ENCODE results near the gene ARPC3. TPM values are rescaled to one million over a fixed set of nuclear protein-coding genes. Genes with fewer than 3 reads are reported as not detected.
"Not testable (repeated sequence)": the region's sequence is repeated elsewhere in the genome, so short reads cannot be mapped to it uniquely, and the experiment has no call there.

The ARPC3 gene
- total and polyA plus RNA-seq, 12 donors, result 71.9 to 212 (median 84.5) TPM

DNA sequence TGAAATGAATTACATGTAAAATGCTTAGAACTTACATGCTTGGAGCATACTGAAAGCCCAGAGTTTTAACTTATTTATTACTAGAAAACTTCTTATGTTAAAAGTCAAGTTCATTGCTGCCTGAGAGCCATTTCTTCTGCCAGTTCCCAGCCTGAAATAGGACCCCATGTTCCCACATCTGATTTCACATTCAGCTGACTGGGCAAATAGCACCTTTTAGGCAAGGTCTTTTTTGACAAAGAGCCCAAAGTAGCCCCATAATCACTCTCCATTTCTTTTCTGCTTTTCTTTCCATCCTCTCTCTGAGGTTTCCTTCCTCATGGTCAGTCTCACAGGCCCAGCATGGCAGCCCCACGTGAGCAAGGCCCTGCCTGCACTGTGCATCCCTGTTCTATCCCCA is 1.1 kb upstream of the ARPC3 start:
- intact Hi-C loops (cut with DNase I), result loop anchor here in 8 of 10 donors (2.0 to 10.0 kb wide), 9 partner anchors 46 to 438 kb away; no protein-coding TSS in a partner anchor
- peak overlapping the region in 5 of 10 donors; percentile 1 to 99 (median 91) for H3K27ac ChIP-seq

DNA sequence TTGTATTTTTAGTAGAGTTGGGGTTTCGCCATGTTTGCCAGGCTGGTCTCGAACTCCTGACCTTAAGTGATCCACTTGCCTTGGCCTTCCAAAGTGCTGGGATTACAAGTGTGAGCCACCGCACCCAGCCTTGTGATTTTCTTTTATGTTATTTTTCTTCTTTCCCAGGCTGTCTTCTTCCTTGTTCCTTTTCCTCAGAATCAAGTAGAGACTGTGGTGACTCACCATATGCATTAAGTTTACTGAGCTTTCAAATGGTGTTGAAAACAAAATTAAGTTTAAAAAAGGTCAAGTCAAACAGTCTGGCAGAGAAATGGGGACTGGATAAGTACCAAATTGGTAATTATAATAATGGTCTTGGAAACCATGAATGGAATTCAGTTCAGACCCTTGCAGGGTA is 5.7 kb downstream of the ARPC3 start:
- peaks cover 0 to 91% (median 44%) of the 10 kb centered on the region in 9 donors for H3K36me3 ChIP-seq
- no peak overlapping the region for H3K4me3 ChIP-seq
- DNase-seq, result no peak
- peaks cover 0 to 40% (median 19%) of the 10 kb centered on the region in 9 donors for H3K4me1 ChIP-seq
- TF ChIP-seq, protein P1, sequence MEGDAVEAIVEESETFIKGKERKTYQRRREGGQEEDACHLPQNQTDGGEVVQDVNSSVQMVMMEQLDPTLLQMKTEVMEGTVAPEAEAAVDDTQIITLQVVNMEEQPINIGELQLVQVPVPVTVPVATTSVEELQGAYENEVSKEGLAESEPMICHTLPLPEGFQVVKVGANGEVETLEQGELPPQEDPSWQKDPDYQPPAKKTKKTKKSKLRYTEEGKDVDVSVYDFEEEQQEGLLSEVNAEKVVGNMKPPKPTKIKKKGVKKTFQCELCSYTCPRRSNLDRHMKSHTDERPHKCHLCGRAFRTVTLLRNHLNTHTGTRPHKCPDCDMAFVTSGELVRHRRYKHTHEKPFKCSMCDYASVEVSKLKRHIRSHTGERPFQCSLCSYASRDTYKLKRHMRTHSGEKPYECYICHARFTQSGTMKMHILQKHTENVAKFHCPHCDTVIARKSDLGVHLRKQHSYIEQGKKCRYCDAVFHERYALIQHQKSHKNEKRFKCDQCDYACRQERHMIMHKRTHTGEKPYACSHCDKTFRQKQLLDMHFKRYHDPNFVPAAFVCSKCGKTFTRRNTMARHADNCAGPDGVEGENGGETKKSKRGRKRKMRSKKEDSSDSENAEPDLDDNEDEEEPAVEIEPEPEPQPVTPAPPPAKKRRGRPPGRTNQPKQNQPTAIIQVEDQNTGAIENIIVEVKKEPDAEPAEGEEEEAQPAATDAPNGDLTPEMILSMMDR (IDR thresholded peaks at IDR 0.05), result no peak
- intact Hi-C loops (cut with DNase I), result no loop called here
- H3K27ac ChIP-seq, result no peak overlapping the region
- WGBS, 2 donors, result 95 to 96% methylated on average over 3 of the region's 3 CpGs
- H3K9me3 ChIP-seq, result no peaks in the 10 kb centered on the region
- ATAC-seq, result no peak
- H3K27me3 ChIP-seq, result no peaks in the 10 kb centered on the region

More for the DNA sequence above, 1.1 kb upstream of the ARPC3 start:
- H3K27me3 ChIP-seq, result no peaks in the 10 kb centered on the region
- ATAC-seq (no peak), DNase-seq (no peak)
- H3K9me3 ChIP-seq, result no peaks in the 10 kb centered on the region
- peaks cover 0 to 66% (median 10%) of the 10 kb centered on the region in 9 donors for H3K36me3 ChIP-seq
- 65 to 81% methylated on average over 1 of the region's 1 CpG for WGBS, 2 donors
- TF ChIP-seq, protein P1 (IDR thresholded peaks at IDR 0.05), result no peak
- no peak overlapping the region for H3K4me3 ChIP-seq
- peaks cover 0 to 54% (median 22%) of the 10 kb centered on the region in 9 donors for H3K4me1 ChIP-seq

DNA sequence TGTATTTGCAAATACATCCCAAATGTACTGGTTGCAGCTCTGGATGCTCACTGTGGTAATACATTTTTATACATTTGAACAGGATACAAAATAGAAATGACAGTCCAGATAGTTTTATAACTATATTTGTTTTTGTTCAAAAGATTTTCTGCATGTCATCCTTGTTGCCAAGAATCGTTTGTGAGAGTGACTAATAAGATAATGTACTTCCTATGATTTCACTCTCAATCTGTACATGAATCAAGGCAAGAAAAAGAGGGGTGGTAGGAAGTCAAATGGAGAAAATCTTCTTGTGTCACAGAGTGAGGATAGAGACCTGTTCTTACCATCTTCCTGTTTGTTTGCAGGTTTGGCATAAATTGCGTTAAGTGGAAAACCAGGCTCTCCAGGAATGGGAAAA is 13.9 kb downstream of the ARPC3 start:
- Histone ChIP-seq H3K27ac (no peak overlapping the region), H3K4me3 (no peak overlapping the region), H3K4me1 (peaks cover 0 to 5% (median 0%) of the 10 kb centered on the region in 9 donors), H3K9me3 (no peaks in the 10 kb centered on the region), H3K36me3 (peaks cover 0 to 79% (median 34%) of the 10 kb centered on the region in 9 donors), H3K27me3 (no peaks in the 10 kb centered on the region)
- WGBS, 2 donors, result 56 to 60% methylated on average over 2 of the region's 2 CpGs
- no peak for ATAC-seq
- no peak for DNase-seq
- TF ChIP-seq, protein P1 (IDR thresholded peaks at IDR 0.05), result no peak
- intact Hi-C loops (cut with DNase I), result loop anchor here in 1 of 10 donors (5.0 kb wide), 1 partner anchor 334 kb away; no protein-coding TSS in a partner anchor

DNA sequence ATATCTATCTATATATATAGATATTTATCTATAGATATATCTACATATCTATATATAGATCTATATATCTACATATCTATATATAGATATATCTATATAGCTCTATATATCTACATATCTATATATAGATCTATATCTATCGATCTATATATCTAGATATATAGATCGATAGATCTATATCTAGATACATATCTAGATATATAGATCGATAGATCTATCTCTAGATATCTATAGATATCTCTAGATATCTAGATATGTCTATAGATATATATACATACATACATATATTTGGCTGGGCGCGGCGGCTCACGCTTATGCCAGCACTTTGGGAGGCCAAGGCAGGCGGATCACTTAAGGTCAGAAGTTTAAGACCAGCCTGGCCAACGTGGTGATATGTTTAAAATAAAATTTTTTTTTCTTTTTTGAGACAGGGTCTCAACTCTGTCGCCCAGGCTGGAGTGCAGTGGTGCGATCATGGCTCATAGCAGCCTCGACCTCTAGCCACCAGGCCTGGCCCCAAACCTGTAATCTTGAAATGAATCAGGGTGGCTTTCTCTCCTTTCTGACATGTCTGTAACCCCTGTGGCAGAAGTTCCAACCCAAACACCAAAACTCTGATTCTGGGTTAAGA is 18.1 kb downstream of the ARPC3 start:
- ATAC-seq (no peak), DNase-seq (no peak)
- H3K36me3 ChIP-seq, result peaks cover 0 to 37% (median 15%) of the 10 kb centered on the region in 9 donors
- peaks cover 0 to 8% (median 0%) of the 10 kb centered on the region in 9 donors for H3K4me1 ChIP-seq
- 80 to 83% methylated on average over 12 of the region's 12 CpGs for WGBS, 2 donors
- H3K4me3 ChIP-seq, result peak overlapping the region in 9 of 10 donors; percentile 25 to 67 (median 57)
- no peaks in the 10 kb centered on the region for H3K9me3 ChIP-seq
- H3K27me3 ChIP-seq, result no peaks in the 10 kb centered on the region
- TF ChIP-seq, protein P1 (IDR thresholded peaks at IDR 0.05), result no peak
- intact Hi-C loops (cut with DNase I), result loop anchor here in 6 of 10 donors (1.0 to 5.0 kb wide), 3 partner anchors 331 to 335 kb away; no protein-coding TSS in a partner anchor
- H3K27ac ChIP-seq, result peak overlapping the region in 4 of 10 donors; percentile 6 to 46 (median 30)

DNA sequence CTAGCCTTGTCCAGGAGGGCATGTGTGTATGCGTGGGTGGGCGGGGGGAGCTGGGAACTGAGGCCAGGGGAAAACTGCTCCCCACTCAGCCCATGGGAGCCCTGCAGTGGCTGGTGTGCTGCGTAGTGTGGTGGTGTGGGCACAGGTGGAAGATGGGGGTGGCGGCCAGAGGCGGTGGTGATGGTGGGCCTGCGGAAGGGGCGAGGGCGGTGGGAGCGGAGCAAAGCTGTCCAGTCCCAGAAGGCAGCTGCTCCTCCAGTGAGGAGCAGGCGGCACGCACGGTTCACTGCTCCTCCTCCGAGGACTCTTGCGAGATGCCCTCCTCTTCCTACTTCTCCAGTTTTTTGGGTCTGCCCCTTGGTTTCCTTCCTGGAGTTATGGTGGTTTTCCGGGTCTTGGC is 20.5 kb downstream of the ARPC3 start:
- DNase-seq, H3K27me3 ChIP-seq, H3K27ac ChIP-seq, H3K4me1 ChIP-seq, H3K4me3 ChIP-seq, H3K9me3 ChIP-seq: not testable (repeated sequence)
- H3K36me3 ChIP-seq, result peaks cover 0 to 13% (median 0%) of the 10 kb centered on the region in 9 donors
- 87 to 89% methylated on average over 12 to 15 of the region's 15 CpGs for WGBS, 2 donors
- ATAC-seq, result peak in 2 of 8 donors; percentile 26 to 61
- intact Hi-C loops (cut with DNase I), result loop anchor here in 6 of 10 donors (2.0 to 5.0 kb wide), 4 partner anchors 327 to 332 kb away; no protein-coding TSS in a partner anchor

Measured in heart right ventricle (tissue), 16 donors.